B cell (primary cell): ENCODE data around the gene TUBGCP4. TPM values are rescaled to one million over a fixed set of nuclear protein-coding genes. Genes with fewer than 3 reads are reported as not detected.

Source experiments
- ATAC-seq: fragments of 200-7000 bp; cut with Tn5 transposase; one replicate; pipeline ENCODE4 v1.10.0; 2021; ENCODE audit warnings: low read depth, mild to moderate bottlenecking, moderate number of reproducible peaks, moderate library complexity
- CTCF ChIA-PET: fragments of 350-600 bp; sonication (Branson Sonifier 250); formaldehyde crosslinking; loops from one replicate; lab custom pipeline; 2021; ENCODE audit warnings: antibody characterized with exemption, inconsistent platforms; lab: Charles Lee
- POLR2A ChIA-PET: fragments of 350-600 bp; sonication (Branson Sonifier 250); formaldehyde crosslinking; loops from one replicate; lab custom pipeline; 2021; ENCODE audit warnings: antibody characterized with exemption; lab: Charles Lee
- DNase-seq: peaks from one replicate; pipeline ENCODE4 v3.0.0; 2013
- H2AFZ ChIP-seq: 2 replicates; pipeline ENCODE4 v1.6.1; 2012; ENCODE audit warnings: mild to moderate bottlenecking, low read depth, low read length; ENCODE audit not compliant: insufficient read depth, poor library complexity, severe bottlenecking
- H3K27ac ChIP-seq, 2 donors: 1 replicate in 1 of 2; 2 replicates in 1 of 2; pipeline ENCODE4 v1.5.1; 2012 to 2013; ENCODE audit warnings: low read length in 2 of 2, mild to moderate bottlenecking in 2 of 2, moderate library complexity in 1 of 2
- H3K27me3 ChIP-seq, 4 experiments: fragments of 200-600 bp in 1 of 4; sonication (generic) in 1 of 4; replicated peaks in 1 of 4; 1 replicate in 2 of 4; 2 replicates in 2 of 4; pipeline versions ENCODE4 v1.6.1 to v1.7.0; 2013 to 2016; ENCODE audit warnings: low read length in 3 of 4, mild to moderate bottlenecking in 2 of 4, mixed read lengths in 1 of 4, moderate library complexity in 1 of 4; ENCODE audit not compliant: insufficient read depth in 4 of 4, control insufficient read depth in 3 of 4; ENCODE audit errors: control extremely low read depth in 1 of 4
- H3K36me3 ChIP-seq, 2 experiments: replicated peaks in 1 of 2; 1 replicate in 1 of 2; 2 replicates in 1 of 2; pipeline versions ENCODE4 v1.6.1 to v1.7.1; 2013; ENCODE audit warnings: low read length in 1 of 2; ENCODE audit not compliant: insufficient read depth in 2 of 2, control insufficient read depth in 1 of 2; ENCODE audit errors: control extremely low read depth in 1 of 2, extremely low read depth in 1 of 2
- H3K4me1 ChIP-seq, 2 donors: fragments of 200-600 bp in 1 of 2; sonication (generic) in 1 of 2; 1 replicate in 1 of 2; 2 replicates in 1 of 2; pipeline versions ENCODE4 v1.5.1 to v1.6.1; 2013 to 2017; ENCODE audit warnings: low read length in 2 of 2; ENCODE audit not compliant: control insufficient read depth in 2 of 2, insufficient read depth in 2 of 2
- H3K4me2 ChIP-seq: replicated peaks from 2 replicates; pipeline ENCODE3; 2012; ENCODE audit warnings: mild to moderate bottlenecking, low read depth, low read length; ENCODE audit not compliant: poor library complexity, severe bottlenecking
- H3K4me3 ChIP-seq, 5 experiments: fragments of 200-600 bp in 1 of 5; sonication (generic) in 1 of 5; 1 replicate in 3 of 5; 2 replicates in 2 of 5; pipeline versions ENCODE4 v1.5.1 to v1.7.0; 2011 to 2016; ENCODE audit warnings: low read length in 4 of 5, mild to moderate bottlenecking in 4 of 5, low read depth in 2 of 5, control low read depth in 1 of 5, moderate library complexity in 1 of 5; ENCODE audit not compliant: insufficient read depth in 1 of 5; ENCODE audit errors: control extremely low read depth in 1 of 5, extremely low read depth in 1 of 5
- H3K79me2 ChIP-seq: fragments of 200-600 bp; sonication (generic); one replicate; pipeline ENCODE4 v1.6.0; 2016; ENCODE audit warnings: low read length; ENCODE audit not compliant: control insufficient read depth, insufficient read depth
- H3K9ac ChIP-seq: fragments of 200-600 bp; sonication (generic); 2 replicates; pipeline ENCODE4 v1.6.1; 2017; ENCODE audit warnings: mild to moderate bottlenecking, low read length, moderate library complexity
- H3K9me3 ChIP-seq, 3 donors: one replicate each; pipeline versions ENCODE4 v1.6.1 to v1.7.1; 2013; ENCODE audit warnings: low read length in 2 of 3; ENCODE audit not compliant: control insufficient read depth in 2 of 3, insufficient read depth in 1 of 3; ENCODE audit errors: control extremely low read depth in 1 of 3
- H4K20me1 ChIP-seq: 2 replicates; pipeline ENCODE4 v1.6.0; 2012; ENCODE audit warnings: mild to moderate bottlenecking, low read length; ENCODE audit not compliant: insufficient read depth, control insufficient read depth, poor library complexity, severe bottlenecking
- H3K27ac Mint-ChIP-seq: one replicate; pipeline ENCODE4 v1.8.0; 2021; ENCODE audit warnings: mixed read lengths
- H3K27me3 Mint-ChIP-seq: one replicate; pipeline ENCODE4 v1.8.0; 2021; ENCODE audit warnings: mixed read lengths
- H3K4me1 Mint-ChIP-seq: one replicate; pipeline ENCODE4 v1.8.0; 2021; ENCODE audit warnings: mixed read lengths
- H3K4me3 Mint-ChIP-seq: one replicate; pipeline ENCODE4 v1.8.0; 2021; ENCODE audit warnings: mixed read lengths
- H3K9me3 Mint-ChIP-seq: one replicate; pipeline ENCODE4 v1.8.0; 2022; ENCODE audit warnings: mixed read lengths; ENCODE audit not compliant: insufficient read depth
- CTCF ChIP-seq: fragments of 200-600 bp; IDR thresholded peaks from one replicate; pipeline ENCODE4 v1.8.0; 2022; ENCODE audit warnings: antibody characterized with exemption, mild to moderate bottlenecking
- EZH2 ChIP-seq: IDR thresholded peaks from 2 replicates; pipeline ENCODE4 v1.6.1; 2012; ENCODE audit warnings: borderline replicate concordance, low read depth, mild to moderate bottlenecking, moderate library complexity, low read length; ENCODE audit not compliant: insufficient read depth, poor library complexity, severe bottlenecking
- WGBS: methylation state at CpG from one replicate; pipeline ENCODE4 v1.1.5; 2013; ENCODE audit warnings: missing lambda C conversion rate; ENCODE audit not compliant: insufficient coverage; 5-methylcytosine and 5-hydroxymethylcytosine counted together
- intact Hi-C: fragments of 100-400 bp; cut with micrococcal nuclease; formaldehyde crosslinking; loops from one replicate; pipeline ENCODE4 v1.10.0; 2022
- polyA plus RNA-seq: library from polyadenylated mRNA; depleted of rRNA; stranded (reverse); fragments of >200 nt; gene quantifications from 2 replicates; pipeline ENCODE4 v1.2.3, GENCODE V29; 2012
- total RNA-seq, 2 donors: library from RNA; stranded (reverse); fragments of 120-200 nt in 1 of 2; gene quantifications; 1 replicate in 1 of 2; 2 replicates in 1 of 2; pipeline versions ENCODE4 v1.2.3 to v1.2.4, GENCODE V29; 2013 to 2022

Gene TUBGCP4
- total and polyA plus RNA-seq, 2 donors (not counting 1 experiment from before 2014, with no cell fraction given): 10.0 to 31.6 TPM

GRCh38 chr15:43376017-43376705, 5.3 kb downstream of the TUBGCP4 start:
- Mint-ChIP-seq H3K27me3 (no peaks in the 10 kb centered on the region), H3K4me3 (no peak overlapping the region), H3K4me1 (peaks cover 23% of the 10 kb centered on the region), H3K9me3 (no peaks in the 10 kb centered on the region), H3K27ac (peak overlapping the region; percentile 60)
- POLR2A ChIA-PET: no interaction called here
- Histone ChIP-seq H3K4me3 (no peak overlapping the region), H3K4me2 (peak overlapping the region; percentile 5), H2AFZ (peak overlapping the region; percentile 35), H4K20me1 (no peaks in the 10 kb centered on the region), H3K9ac (no peak overlapping the region), H3K4me1 (peaks cover 13 to 14% of the 10 kb centered on the region in 2 donors), H3K36me3 (peaks cover 8 to 32% of the 10 kb centered on the region in 2 experiments), H3K27me3 (no peaks in the 10 kb centered on the region), H3K79me2 (peaks cover 48% of the 10 kb centered on the region), H3K27ac (peak overlapping the region in 1 of 2 donors; percentile 42), H3K9me3 (peaks cover 0 to 4% (median 0%) of the 10 kb centered on the region in 3 donors)
- CTCF ChIA-PET: interaction anchor here (0.7 to 2.4 kb wide), 13 partner anchors 12 to 151 kb away, joined by 3 to 15 read pairs (median 3); partner anchors contain the start of gene TP53BP1
- ATAC-seq (peak; percentile 74), DNase-seq (peak; percentile 68)
- peak; percentile 87 for TF ChIP-seq CTCF
- no peak for TF ChIP-seq EZH2
- 44% methylated on average over 10 of the region's 13 CpGs for WGBS
- intact Hi-C loops: no loop called here

- Histone ChIP-seq H3K9me3 (peaks cover 0 to 4% (median 0%) of the 10 kb centered on the region in 3 donors), H3K36me3 (peaks cover 15 to 47% of the 10 kb centered on the region in 2 experiments), H2AFZ (no peak overlapping the region), H3K9ac (no peak overlapping the region), H3K4me3 (no peak overlapping the region), H3K4me1 (peaks cover 0 to 4% of the 10 kb centered on the region in 2 donors), H3K27ac (no peak overlapping the region), H3K27me3 (no peaks in the 10 kb centered on the region), H3K4me2 (no peak overlapping the region), H3K79me2 (peaks cover 25% of the 10 kb centered on the region), H4K20me1 (no peaks in the 10 kb centered on the region)
- TF ChIP-seq EZH2 (no peak), CTCF (no peak)
- H3K4me1 Mint-ChIP-seq: peaks cover 7% of the 10 kb centered on the region
- DNase-seq (no peak), ATAC-seq (no peak)
- intact Hi-C loops: no loop called here
- ChIA-PET POLR2A (no interaction called here), CTCF (no interaction called here)
- no peak overlapping the region for H3K27ac Mint-ChIP-seq
- H3K4me3 Mint-ChIP-seq: no peak overlapping the region
- H3K27me3 Mint-ChIP-seq: no peaks in the 10 kb centered on the region
- H3K9me3 Mint-ChIP-seq: no peaks in the 10 kb centered on the region
Measured at GRCh38 chr15:43378601-43379000, 7.7 kb downstream of the TUBGCP4 start.
